HG03139 (cell line): ENCODE measurements around the gene TBRG4.
A peak's percentile ranks its signal among the peaks of the same experiment; 100 is the strongest.
"Not testable (repeated sequence)": the region's sequence is repeated elsewhere in the genome, so short reads cannot be mapped to it uniquely, and the experiment has no call there.

Source experiments
- ATAC-seq: cut with Tn5 transposase; IDR thresholded peaks from one replicate; pipeline ENCODE4 v1.9.1; 2021; ENCODE audit not compliant: unreplicated experiment

Gene TBRG4

GRCh38 chr7:45111298-45112223 is at the start of gene TBRG4:
TBRG4 (minus strand) TSS chr7:45111697; CDS start chr7:45109237, 2,460 bp downstream.
- ATAC-seq, result peak; percentile 91

- ATAC-seq, result no peak
These were observed 49.6 kb upstream of the TBRG4 start for GRCh38 chr7:45161138-45161537.

DNA sequence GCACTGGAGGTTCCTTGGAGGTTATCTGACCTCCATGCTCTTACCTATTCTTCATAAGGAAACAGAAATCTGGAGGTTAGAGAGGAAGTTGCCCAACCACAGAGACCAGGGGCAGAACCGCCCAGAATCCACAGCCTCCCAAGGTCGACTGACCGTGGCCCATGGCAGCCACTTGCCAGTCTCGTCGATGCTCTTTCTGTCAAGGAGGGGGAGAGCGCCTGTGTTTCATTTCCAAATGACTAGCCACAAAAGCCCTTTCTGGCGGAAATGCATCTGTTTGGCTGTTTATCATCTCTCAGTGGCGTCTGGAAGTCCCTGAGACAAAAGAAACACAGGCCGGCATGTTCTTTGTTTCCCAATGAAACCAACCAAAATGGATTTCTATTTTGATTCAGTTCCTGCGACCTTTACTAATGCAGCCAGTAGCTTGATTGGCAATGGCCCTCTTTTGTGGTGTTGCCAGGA is 49.0 kb upstream of the TBRG4 start:
- peak; percentile 43 for ATAC-seq

- no peak for ATAC-seq
These were observed 47.8 kb upstream of the TBRG4 start for GRCh38 chr7:45159296-45159695.

GRCh38 chr7:45158471-45158870 is 47.0 kb upstream of the TBRG4 start:
- ATAC-seq, result no peak

DNA sequence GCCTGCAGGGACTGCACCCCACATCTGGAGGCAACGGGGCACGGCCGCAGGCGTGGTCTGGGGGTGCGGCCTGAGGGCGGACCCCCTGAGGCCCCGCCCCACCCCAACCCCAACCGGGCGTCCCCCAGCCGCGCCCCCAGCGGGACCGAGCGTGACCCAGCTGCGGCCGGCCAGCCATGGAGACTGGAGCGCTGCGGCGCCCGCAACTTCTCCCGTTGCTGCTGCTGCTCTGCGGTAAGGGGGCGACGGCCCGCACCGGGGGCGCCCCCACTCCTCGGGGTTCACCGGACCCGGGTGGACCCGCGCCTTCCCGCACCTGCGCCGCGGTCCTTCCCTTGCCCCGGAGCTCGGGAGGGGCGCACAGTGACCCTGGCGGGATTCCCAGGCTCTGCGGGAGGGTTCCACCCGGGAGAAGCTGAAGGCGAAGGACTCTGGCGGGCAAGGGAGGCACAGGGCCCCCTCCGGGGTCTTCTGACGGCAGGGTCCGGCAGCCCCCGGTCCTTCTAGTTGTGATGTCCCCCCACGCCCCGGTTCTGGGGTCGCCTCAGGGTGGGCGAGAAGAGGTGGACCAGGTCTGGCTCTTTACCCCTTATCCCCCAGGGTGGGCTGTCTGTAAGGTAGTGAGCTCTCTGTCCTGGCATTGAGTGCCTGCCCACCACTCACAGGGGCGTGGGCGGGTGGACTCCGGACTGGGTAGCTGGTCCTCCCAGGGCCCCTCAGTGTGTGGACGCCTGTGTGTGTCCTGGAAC is 46.3 kb upstream of the TBRG4 start, which contains the start of gene RAMP3:
TSS of gene RAMP3 (plus strand) at position 139 of the 749 bp plus-strand sequence. CDS start at position 177, 38 bp downstream.
- ATAC-seq, result no peak

DNA sequence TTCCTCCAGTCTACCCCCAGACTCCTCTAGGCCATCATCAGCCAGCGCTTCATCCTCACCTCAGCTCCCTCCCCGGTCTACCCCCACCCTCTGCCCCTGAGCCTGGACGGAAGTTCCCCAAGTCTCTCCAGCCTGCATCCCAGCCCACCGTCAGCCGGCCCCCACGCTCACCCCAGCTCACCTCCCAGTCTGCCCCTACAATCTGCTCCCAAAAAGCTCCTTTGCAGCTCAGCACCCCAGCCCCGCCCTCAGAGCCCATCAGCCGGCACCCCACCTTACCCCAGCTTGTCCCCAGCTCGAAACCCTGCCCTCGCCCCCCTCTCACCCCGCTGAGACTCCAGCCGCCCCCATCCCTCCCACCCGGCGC is 45.8 kb upstream of the TBRG4 start:
- ATAC-seq, result no peak

GRCh38 chr7:45156516-45157272 is 45.2 kb upstream of the TBRG4 start:
- no peak for ATAC-seq

GRCh38 chr7:45155941-45156340 is 44.4 kb upstream of the TBRG4 start:
- ATAC-seq, result no peak

- no peak for ATAC-seq
These were observed 43.9 kb upstream of the TBRG4 start for GRCh38 chr7:45155357-45155900.

GRCh38 chr7:45153861-45154260 is 42.4 kb upstream of the TBRG4 start:
- not testable (repeated sequence) for ATAC-seq

DNA sequence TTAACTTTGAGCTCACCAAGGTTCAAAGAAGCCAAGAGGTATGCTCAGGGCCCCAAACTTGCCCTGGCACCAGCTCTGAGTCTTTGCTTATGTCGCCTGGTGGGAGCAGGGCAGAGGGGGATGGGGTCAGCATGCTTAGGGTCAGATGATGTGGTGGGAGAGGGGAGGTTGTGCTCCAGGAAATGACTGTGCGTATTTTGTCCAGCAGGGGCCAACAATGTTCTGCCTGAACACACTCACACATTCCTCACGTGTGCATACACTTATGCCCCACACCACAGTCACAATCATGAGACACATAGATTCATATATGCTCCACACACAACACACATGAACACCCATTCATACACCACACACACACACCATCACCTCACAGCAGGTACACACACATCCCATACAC is 41.7 kb upstream of the TBRG4 start:
- ATAC-seq, result no peak

GRCh38 chr7:45151967-45152366 is 40.5 kb upstream of the TBRG4 start:
- no peak for ATAC-seq

DNA sequence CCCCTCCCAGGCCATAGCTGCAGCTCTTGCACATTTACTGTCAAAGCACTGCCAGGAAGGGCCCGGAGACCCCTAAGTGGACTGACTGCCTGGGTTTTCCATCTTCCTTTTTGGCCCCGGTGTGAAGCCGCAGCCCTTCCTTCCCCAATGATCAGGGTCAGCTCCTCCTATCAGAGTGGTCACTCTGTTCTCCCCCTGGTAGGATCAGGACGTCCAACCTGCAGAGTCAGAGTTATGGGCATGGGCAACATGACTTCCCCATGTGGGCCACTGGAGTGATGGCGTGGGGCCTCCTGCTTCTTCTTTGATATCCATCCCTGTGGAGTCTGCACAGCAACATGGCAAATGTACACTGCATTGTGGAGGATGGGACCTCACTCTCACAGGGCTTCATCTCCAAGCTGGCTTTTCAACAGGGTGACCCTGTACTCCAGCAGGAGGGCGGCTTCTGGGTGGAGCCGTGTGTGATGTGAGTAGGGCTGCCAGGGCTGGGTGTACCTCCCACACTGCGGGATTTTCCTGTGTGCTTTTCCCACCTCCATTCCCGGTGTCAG is 39.7 kb upstream of the TBRG4 start:
- no peak for ATAC-seq

- no peak for ATAC-seq
These were observed 38.7 kb upstream of the TBRG4 start for GRCh38 chr7:45150199-45150598.

GRCh38 chr7:45149606-45150005 is 38.1 kb upstream of the TBRG4 start:
- no peak for ATAC-seq

DNA sequence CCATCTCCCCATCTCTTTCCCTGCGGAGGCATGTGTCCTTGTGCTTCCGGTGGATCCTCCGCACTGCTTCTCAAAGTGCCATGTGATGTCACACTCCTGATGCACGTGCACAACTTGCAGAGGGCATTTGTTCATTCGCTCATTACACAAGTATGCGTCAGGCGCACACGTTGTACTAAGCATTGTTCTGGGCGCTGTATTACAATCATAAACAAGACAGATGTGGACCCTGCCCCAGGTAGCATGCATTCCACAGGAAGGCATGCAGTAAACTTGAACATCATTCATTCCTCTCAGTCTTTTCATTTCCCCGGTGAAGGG is 37.1 kb upstream of the TBRG4 start:
- ATAC-seq, result no peak

DNA sequence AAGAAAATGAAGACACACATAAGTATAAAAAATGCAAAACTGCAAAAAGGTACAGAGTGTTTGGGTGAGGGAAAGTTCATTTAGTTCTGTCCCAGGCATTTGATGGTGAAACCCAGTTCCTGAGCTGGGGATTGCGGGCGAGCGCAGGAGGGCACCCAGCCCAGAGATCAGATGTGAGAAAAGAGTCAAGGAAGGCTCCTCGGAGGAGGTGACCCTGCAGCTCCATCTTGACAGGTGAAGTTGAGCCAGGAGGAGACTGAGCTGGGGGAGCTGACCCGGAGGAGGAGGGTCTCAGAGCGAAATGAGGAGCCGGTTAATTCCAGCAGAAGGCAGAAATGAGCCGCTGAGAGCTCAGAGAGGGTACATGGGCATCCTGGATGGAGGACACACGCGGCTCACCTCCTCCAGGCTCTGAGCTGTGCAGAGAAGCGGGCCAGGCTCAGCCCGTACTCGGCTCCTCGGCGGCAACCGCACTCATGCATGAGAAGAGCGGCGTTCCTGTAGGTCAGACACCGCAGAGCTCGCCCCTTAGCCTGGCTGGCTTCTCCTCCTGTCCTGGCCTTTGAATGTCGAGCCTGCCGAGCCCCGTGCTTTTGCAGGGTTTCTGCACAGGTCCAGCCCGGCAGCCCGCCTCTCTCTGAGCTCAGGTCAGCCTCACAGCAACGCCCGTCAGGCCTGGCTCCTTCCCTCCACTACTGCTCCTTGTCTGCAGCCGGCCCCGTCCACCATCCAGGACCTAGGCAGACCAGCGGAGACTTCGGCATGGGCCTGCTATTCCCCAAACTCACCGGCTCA is 36.6 kb upstream of the TBRG4 start:
- ATAC-seq, result no peak

GRCh38 chr7:45146531-45147379 is 35.3 kb upstream of the TBRG4 start:
- ATAC-seq, result no peak
